ENCODE data around the gene EMC6. TPM values are rescaled to one million over a fixed set of nuclear protein-coding genes. Genes with fewer than 3 reads are reported as not detected.
A peak's percentile ranks its signal among the peaks of the same experiment; 100 is the strongest.

EMC6 gene
- total RNA-seq, 1 donor from 2014 or later = 18.3 TPM

DNA sequence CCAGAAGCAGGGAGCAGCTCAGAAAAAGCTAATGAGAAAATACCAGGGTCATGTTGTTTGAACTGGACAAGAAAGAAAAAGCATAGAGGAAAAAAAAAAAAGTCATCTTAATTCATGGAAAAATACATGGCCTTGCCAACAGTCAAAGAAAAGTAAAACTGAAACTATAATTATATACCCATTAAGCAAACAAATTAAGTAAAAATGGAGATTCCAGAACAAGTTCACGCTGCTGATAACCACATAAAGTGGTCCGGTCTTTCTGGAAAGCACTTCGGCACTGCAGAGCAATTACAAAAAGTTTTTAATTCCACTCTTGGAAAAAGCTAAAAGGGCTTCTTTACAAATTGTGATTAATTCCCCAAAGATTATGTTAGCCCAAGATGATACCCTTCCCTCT, 39.8 kb downstream of the EMC6 start:
- DNase-seq (ENCODE audit: low read depth in 2 of 2) = no peak

GRCh38 chr17:3710951-3711383, 42.4 kb downstream of the EMC6 start:
- DNase-seq (ENCODE audit: low read depth in 2 of 2) = peak; percentile 37 to 86

DNA sequence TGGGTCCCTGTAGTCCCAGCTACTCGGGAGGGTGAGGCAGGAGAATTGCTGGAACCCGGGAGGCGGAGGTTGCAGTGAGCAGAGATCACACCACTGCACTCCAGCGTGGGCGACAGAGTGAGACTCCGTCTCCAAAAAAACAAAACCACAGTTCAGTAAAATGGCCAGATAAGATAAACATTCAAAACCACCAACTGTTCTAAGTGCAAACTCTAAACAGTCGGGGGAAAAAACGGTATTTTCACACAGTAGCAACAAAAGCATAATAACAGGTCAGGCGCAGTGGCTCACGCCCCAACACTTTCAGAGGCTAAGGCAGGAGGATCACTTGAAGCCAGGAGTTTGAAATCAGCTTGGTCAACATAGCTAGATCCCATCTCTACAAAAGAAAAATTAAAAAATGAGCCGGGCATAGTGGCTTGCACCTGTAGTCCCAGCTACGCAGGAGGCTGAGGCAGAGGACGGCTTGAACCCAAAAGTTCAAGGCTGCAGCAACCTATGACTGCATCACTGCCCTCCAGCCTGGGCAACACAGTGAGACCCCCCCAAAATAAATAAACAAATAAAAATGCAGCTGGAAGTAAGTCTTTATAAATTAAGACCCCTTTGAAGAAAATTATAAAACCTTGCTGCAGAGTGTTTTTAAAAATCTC, 44.3 kb downstream of the EMC6 start:
- DNase-seq (ENCODE audit: low read depth in 2 of 2) = no peak

DNA sequence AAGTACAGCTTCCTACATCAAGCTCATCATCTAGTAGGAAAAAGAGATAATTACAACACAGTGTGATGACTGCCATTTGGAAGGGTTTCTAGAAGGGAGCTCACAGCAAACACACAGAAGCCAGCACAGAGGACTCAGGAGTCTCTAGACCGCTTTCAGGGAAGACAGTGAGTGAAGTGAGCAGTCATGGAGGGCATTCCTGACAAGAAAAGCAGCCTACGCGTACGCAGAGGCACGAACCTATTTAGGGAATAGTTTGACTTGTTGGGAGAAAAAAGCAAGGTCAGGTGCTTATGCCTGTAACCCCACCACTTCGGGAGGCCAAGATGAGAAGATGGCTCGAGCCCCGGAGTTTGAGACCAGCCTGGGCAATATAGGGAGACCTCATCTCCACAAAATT, 46.7 kb downstream of the EMC6 start:
- no peak for DNase-seq (ENCODE audit: low read depth in 2 of 2)

- no peak for DNase-seq (ENCODE audit: low read depth in 2 of 2)
These were observed 49.6 kb downstream of the EMC6 start for GRCh38 chr17:3718201-3718600.

GRCh38 chr17:3719265-3719664, 50.7 kb downstream of the EMC6 start:
- no peak for DNase-seq (ENCODE audit: low read depth in 2 of 2)

Other genes starting within 250 kb of the EMC6 start
- gene OR1E2, start 235.0 kb upstream of the EMC6 start, total RNA-seq = not detected in 2 replicates
- gene SPATA22, start 197.0 kb upstream of the EMC6 start, total RNA-seq = 1.6 TPM in 1 of 2 replicates, not detected in the other
- not detected in 2 replicates for gene ASPA, start 192.8 kb upstream of the EMC6 start, total RNA-seq
- gene TRPV3, start 111.0 kb upstream of the EMC6 start, total RNA-seq = under 0.01 TPM in 1 of 2 replicates, not detected in the other
- gene TRPV1, start 59.4 kb upstream of the EMC6 start, total RNA-seq = 0.44 and 0.79 TPM in 2 replicates
- 12.0 and 15.7 TPM in 2 replicates for gene SHPK, start 32.6 kb upstream of the EMC6 start, total RNA-seq
- 13.3 and 23.4 TPM in 2 replicates for gene CTNS, start 32.1 kb upstream of the EMC6 start, total RNA-seq
- 176 and 204 TPM in 2 replicates for gene TAX1BP3, start 234 bp upstream of the EMC6 start, total RNA-seq
- gene P2RX5, start 27.3 kb downstream of the EMC6 start, total RNA-seq = 0.20 and 0.44 TPM in 2 replicates
- gene HASPIN, start 55.1 kb downstream of the EMC6 start, total RNA-seq = 1.6 and 3.3 TPM in 2 replicates
- gene ITGAE, start 132.4 kb downstream of the EMC6 start, total RNA-seq = 12.3 and 14.4 TPM in 2 replicates
- 10.5 and 11.5 TPM in 2 replicates for gene NCBP3, start 177.4 kb downstream of the EMC6 start, total RNA-seq
- 0.65 and 0.79 TPM in 2 replicates for gene CAMKK1, start 224.2 kb downstream of the EMC6 start, total RNA-seq
- not detected in 2 replicates for gene P2RX1, start 247.7 kb downstream of the EMC6 start, total RNA-seq

Data from lung microvascular endothelial cell (primary cell).